ENCODE results near the gene VPS52. TPM values are rescaled to one million over a fixed set of nuclear protein-coding genes. Genes with fewer than 3 reads are reported as not detected.

The VPS52 gene
- polyA plus RNA-seq (29.1 and 34.6 TPM in 2 replicates), polyA minus RNA-seq (34.3 and 37.2 TPM in 2 replicates)

- Histone ChIP-seq H3K4me3 (ENCODE audit: low read length) (peak within 1 kb of the TSS; percentile 71), H3F3A (ENCODE audit: insufficient read depth, low read length, poor library complexity, severe bottlenecking) (no peaks in the 10 kb centered on the region), H3K27me3 (ENCODE audit: insufficient read depth, low read depth, low read length) (no peaks in the 10 kb centered on the region), H3K36me3 (ENCODE audit: insufficient read depth, low read length) (no peaks in the 10 kb centered on the region), H2AFZ (ENCODE audit: low read depth, low read length) (peak within 1 kb of the TSS; percentile 74), H4K20me1 (ENCODE audit: insufficient read depth) (no peaks in the 10 kb centered on the region), H3K4me2 (ENCODE audit: low read length) (peak within 1 kb of the TSS; percentile 97), H3K9me2 (ENCODE audit: insufficient read depth, low read length) (no peaks in the 10 kb centered on the region), H3K27ac (ENCODE audit: low read length) (peak within 1 kb of the TSS; percentile 97), H3K79me2 (replicated peaks; ENCODE audit: insufficient read depth, low read length) (peaks cover 19% of the 10 kb centered on the region), H3K9me3 (ENCODE audit: low read length) (no peaks in the 10 kb centered on the region), H3K9ac (ENCODE audit: low read length) (peak within 1 kb of the TSS; percentile 86)
- TF ChIP-seq RAD21 (conservative IDR thresholded peaks at IDR 0.05) (no peak), EP300 (conservative IDR thresholded peaks at IDR 0.05; ENCODE audit: poor library complexity, severe bottlenecking) (peak; percentile 46), POLR2AphosphoS5 (IDR thresholded peaks at IDR 0.05) (peak; percentile 98), SMC3 (conservative IDR thresholded peaks at IDR 0.05; ENCODE audit: poor library complexity) (peak; percentile 20), TAF1 (IDR thresholded peaks at IDR 0.05; ENCODE audit: low read depth) (peak; percentile 93), REST (IDR thresholded peaks at IDR 0.05; ENCODE audit: borderline replicate concordance) (peak; percentile 63), MXI1 (conservative IDR thresholded peaks at IDR 0.05; ENCODE audit: poor library complexity, severe bottlenecking) (peak; percentile 95), CTCF (IDR thresholded peaks at IDR 0.05; ENCODE audit: poor library complexity, severe bottlenecking) (peak; percentile 27), EZH2 (IDR thresholded peaks at IDR 0.05; ENCODE audit: borderline replicate concordance, insufficient read depth, low read length, poor library complexity, severe bottlenecking) (no peak)
These were observed at the start of gene VPS52, which contains the start of gene RPS18 for GRCh38 chr6:33271468-33272274. VPS52 (minus strand) TSS chr6:33271876; CDS start chr6:33271675, 201 bp downstream. RPS18 (plus strand) TSS chr6:33272075; CDS start chr6:33272120, 45 bp downstream.

- Histone ChIP-seq H3K9ac (ENCODE audit: low read length) (no peak overlapping the region), H3K27me3 (ENCODE audit: insufficient read depth, low read depth, low read length) (no peaks in the 10 kb centered on the region), H4K20me1 (ENCODE audit: insufficient read depth) (no peaks in the 10 kb centered on the region), H3K9me2 (ENCODE audit: insufficient read depth, low read length) (no peaks in the 10 kb centered on the region), H3K4me2 (ENCODE audit: low read length) (no peak overlapping the region), H3F3A (ENCODE audit: insufficient read depth, low read length, poor library complexity, severe bottlenecking) (peaks cover 6% of the 10 kb centered on the region), H3K4me3 (ENCODE audit: low read length) (peak overlapping the region; percentile 80), H3K9me3 (ENCODE audit: low read length) (no peaks in the 10 kb centered on the region), H3K27ac (ENCODE audit: low read length) (no peak overlapping the region), H3K36me3 (ENCODE audit: insufficient read depth, low read length) (peaks cover 4% of the 10 kb centered on the region), H2AFZ (ENCODE audit: low read depth, low read length) (no peak overlapping the region), H3K79me2 (replicated peaks; ENCODE audit: insufficient read depth, low read length) (peaks cover 19% of the 10 kb centered on the region)
- TF ChIP-seq TAF1 (IDR thresholded peaks at IDR 0.05; ENCODE audit: low read depth) = no peak
- no peak for TF ChIP-seq POLR2AphosphoS5 (IDR thresholded peaks at IDR 0.05)
- no peak for TF ChIP-seq RAD21 (conservative IDR thresholded peaks at IDR 0.05)
- TF ChIP-seq EP300 (conservative IDR thresholded peaks at IDR 0.05; ENCODE audit: poor library complexity, severe bottlenecking) = no peak
- no peak for TF ChIP-seq EZH2 (IDR thresholded peaks at IDR 0.05; ENCODE audit: borderline replicate concordance, insufficient read depth, low read length, poor library complexity, severe bottlenecking)
- no peak for TF ChIP-seq MXI1 (conservative IDR thresholded peaks at IDR 0.05; ENCODE audit: poor library complexity, severe bottlenecking)
- no peak for TF ChIP-seq REST (IDR thresholded peaks at IDR 0.05; ENCODE audit: borderline replicate concordance)
- TF ChIP-seq CTCF (IDR thresholded peaks at IDR 0.05; ENCODE audit: poor library complexity, severe bottlenecking) = no peak
These were observed 49.6 kb upstream of the VPS52 start for GRCh38 chr6:33321227-33321626.

Data from neural cell (in vitro differentiated cells).